GM12878 (cell line): ENCODE data around the gene TGDS. TPM values are rescaled to one million over a fixed set of nuclear protein-coding genes. Genes with fewer than 3 reads are reported as not detected.
A peak's percentile ranks its signal among the peaks of the same experiment; 100 is the strongest.

Source experiments
- ATAC-seq: fragments of 200-7000 bp; cut with Tn5 transposase; 3 replicates; pipeline ENCODE4 v1.9.1; 2020; ENCODE audit warnings: mild to moderate bottlenecking, moderate library complexity
- Bru-seq: library from RNA; stranded (reverse); fragments of 400-500 nt; gene quantifications from one replicate; lab custom pipeline; 2021; lab: Mats Ljungman, UMichigan
- BruChase-seq, 2 experiments: library from RNA; stranded (reverse); fragments of 400-500 nt; gene quantifications; one replicate each; lab custom pipeline; 2021; lab: Mats Ljungman, UMichigan
- BruUV-seq: library from RNA; stranded (reverse); fragments of 400-500 nt; replicated peaks from 2 replicates; lab custom pipeline; 2021; lab: Mats Ljungman, UMichigan
- CTCF ChIA-PET: fragments of 300-600 bp; sonication (Branson Sonifier 250); formaldehyde crosslinking; extraction: SDS; loops from one replicate; lab custom pipeline; 2021; ENCODE audit warnings: inconsistent platforms; lab: Yijun Ruan, JAX
- POLR2A ChIA-PET: fragments of 350-600 bp; formaldehyde crosslinking; extraction: SDS; loops from one replicate; lab custom pipeline; 2021; ENCODE audit warnings: inconsistent platforms; lab: Charles Lee
- RAD21 ChIA-PET: fragments of 300-600 bp; sonication (Branson Sonifier 250); formaldehyde crosslinking; loops from one replicate; lab custom pipeline; 2023; ENCODE audit warnings: antibody characterized with exemption; ENCODE audit not compliant: unreplicated experiment; lab: Charles Lee
- SMC1A ChIA-PET: fragments of 300-600 bp; sonication (Branson Sonifier 250); formaldehyde crosslinking; loops from one replicate; lab custom pipeline; 2023; ENCODE audit not compliant: unreplicated experiment, uncharacterized antibody; lab: Charles Lee
- DNase-seq: peaks from one replicate; pipeline ENCODE4 v3.0.0-alpha.2; 2011; ENCODE audit warnings: low read depth, low spot score
- FAIRE-seq: peaks from 3 replicates; lab custom pipeline; 2011; peaks lifted over from hg19 to GRCh38; lab: Jason Lieb, UNC
- H2AFZ ChIP-seq: 2 replicates; pipeline ENCODE4 v1.6.0; 2011; ENCODE audit warnings: low read depth, low read length, control low read depth; ENCODE audit not compliant: control insufficient read depth
- H3K27ac ChIP-seq: 2 replicates; pipeline ENCODE4 v1.5.1; 2011; ENCODE audit warnings: control low read depth; ENCODE audit not compliant: control insufficient read depth, insufficient read depth
- H3K27me3 ChIP-seq, 2 experiments: replicated peaks in 1 of 2; 2 replicates each; pipeline versions ENCODE4 v1.6.0 to v1.6.1; 2011; ENCODE audit warnings: low read length in 1 of 2; ENCODE audit not compliant: control insufficient read depth in 2 of 2, insufficient read depth in 2 of 2
- H3K36me3 ChIP-seq, 2 experiments: 2 replicates each; pipeline ENCODE4 v1.5.1; 2011; ENCODE audit warnings: low read length in 1 of 2; ENCODE audit not compliant: control insufficient read depth in 2 of 2, insufficient read depth in 2 of 2
- H3K4me1 ChIP-seq: 2 replicates; pipeline ENCODE4 v1.6.1; 2011; ENCODE audit warnings: mild to moderate bottlenecking, low read length, moderate library complexity, mixed read lengths; ENCODE audit not compliant: control insufficient read depth, insufficient read depth
- H3K4me2 ChIP-seq: 2 replicates; pipeline ENCODE4 v1.6.0; 2011; ENCODE audit warnings: control low read depth; ENCODE audit not compliant: control insufficient read depth, insufficient read depth
- H3K4me3 ChIP-seq: fragments of 200-600 bp; sonication (generic); 2 replicates; pipeline ENCODE4 v1.5.1; 2016
- H3K79me2 ChIP-seq: 2 replicates; pipeline ENCODE4 v1.6.0; 2011; ENCODE audit warnings: low read length; ENCODE audit not compliant: control insufficient read depth, insufficient read depth
- H3K9ac ChIP-seq: 2 replicates; pipeline ENCODE4 v1.8.0; 2011; ENCODE audit warnings: low read length, control low read depth, mixed read lengths; ENCODE audit not compliant: control insufficient read depth, insufficient read depth
- H3K9me3 ChIP-seq: replicated peaks from 3 replicates; pipeline ENCODE4 v1.5.1; 2011; ENCODE audit warnings: mild to moderate bottlenecking, low read length; ENCODE audit not compliant: control insufficient read depth, insufficient read depth
- H4K20me1 ChIP-seq: 2 replicates; pipeline ENCODE4 v1.6.0; 2011; ENCODE audit not compliant: control insufficient read depth, insufficient read depth
- FOXK2 ChIP-seq: fragments of 450-650 bp; IDR thresholded peaks from 2 replicates; pipeline ENCODE4 v1.6.1; 2017; ENCODE audit warnings: mild to moderate bottlenecking, moderate library complexity
- IKZF1 ChIP-seq: fragments of 450-650 bp; conservative IDR thresholded peaks from 2 replicates; pipeline ENCODE4 v1.6.1; 2017; ENCODE audit warnings: antibody characterized with exemption, mild to moderate bottlenecking
- KLF5 ChIP-seq: fragments of 450-650 bp; IDR thresholded peaks from 2 replicates; pipeline ENCODE4 v1.6.1; 2014; ENCODE audit warnings: mild to moderate bottlenecking; ENCODE audit not compliant: partially characterized antibody
- NR2F1 ChIP-seq: fragments of 450-650 bp; conservative IDR thresholded peaks from 2 replicates; pipeline ENCODE4 v1.6.1; 2017; ENCODE audit warnings: mild to moderate bottlenecking
- PAX5 ChIP-seq: IDR thresholded peaks from 2 replicates; pipeline ENCODE4 v1.6.1; 2011; ENCODE audit warnings: low read depth, low read length, borderline replicate concordance
- WGBS: methylation state at CpG from one replicate; pipeline ENCODE4 v1.1.6; 2016; ENCODE audit warnings: low lambda C conversion rate; ENCODE audit not compliant: insufficient replicate concordance, insufficient coverage; ENCODE audit errors: missing lambda C conversion rate; 5-methylcytosine and 5-hydroxymethylcytosine counted together
- in situ Hi-C: fragments of 300-500 bp; cut with MboI; formaldehyde crosslinking; loops from 9 replicates; pipeline ENCODE4 v1.14.3; 2018; ENCODE audit warnings: mixed read lengths
- intact Hi-C: fragments of 100-400 bp; cut with micrococcal nuclease; formaldehyde crosslinking; loops from one replicate; pipeline ENCODE4 v1.14.2; 2022; ENCODE audit not compliant: unreplicated experiment
- long read RNA-seq, 2 experiments: library from polyadenylated mRNA; unstranded; transcript quantifications; one replicate each; pipeline ENCODE4 v2.0.0, GENCODE V29; 2019 to 2020
- polyA minus RNA-seq, 3 experiments: library from RNA; depleted of rRNA, polyadenylated mRNA; stranded (reverse); fragments of >200 nt; gene quantifications; 2 replicates each; pipeline ENCODE4 v1.2.3, GENCODE V29; 2011
- polyA plus RNA-seq, 11 experiments: library from polyadenylated mRNA; depleted of rRNA in 4 of 11; unstranded in 6 of 11; stranded (reverse) in 5 of 11; fragments of >200 nt; fragmentation: Nextera tagmentation in 4 of 11; fragmentation: Illumina TruSeq in 1 of 11; extraction: Ambion mirVana in 4 of 11; extraction: Trizol in 1 of 11; gene quantifications; 1 replicate in 1 of 11; 2 replicates in 10 of 11; pipeline versions ENCODE4 v1.2.1 to v1.2.3, GENCODE V29; 2011 to 2016; ENCODE audit warnings: inconsistent platforms in 2 of 11, missing spikeins in 2 of 11, low read depth in 1 of 11
- total RNA-seq, 4 experiments: library from RNA; depleted of rRNA in 3 of 4; stranded (reverse); fragments of >200 nt in 3 of 4; fragmentation: Illumina TruSeq in 1 of 4; extraction: Trizol in 1 of 4; gene quantifications; 2 replicates each; pipeline versions ENCODE4 v1.2.1 to v1.2.3, GENCODE V29; 2013 to 2021
- TF ChIP-seq, protein P1 (sequence below): fragments of 450-650 bp; IDR thresholded peaks from 2 replicates; pipeline ENCODE4 v1.6.1; 2016; ENCODE audit warnings: mild to moderate bottlenecking, moderate library complexity, borderline replicate concordance
- TF ChIP-seq, protein P2 (sequence below): fragments of 450-650 bp; IDR thresholded peaks from 2 replicates; pipeline ENCODE4 v1.6.1; 2017; ENCODE audit warnings: low read depth, mild to moderate bottlenecking, moderate library complexity
- TF ChIP-seq, protein P3 (sequence below): fragments of 450-650 bp; IDR thresholded peaks from 2 replicates; pipeline ENCODE4 v1.6.1; 2014; ENCODE audit warnings: mild to moderate bottlenecking

The TGDS gene, protein sequence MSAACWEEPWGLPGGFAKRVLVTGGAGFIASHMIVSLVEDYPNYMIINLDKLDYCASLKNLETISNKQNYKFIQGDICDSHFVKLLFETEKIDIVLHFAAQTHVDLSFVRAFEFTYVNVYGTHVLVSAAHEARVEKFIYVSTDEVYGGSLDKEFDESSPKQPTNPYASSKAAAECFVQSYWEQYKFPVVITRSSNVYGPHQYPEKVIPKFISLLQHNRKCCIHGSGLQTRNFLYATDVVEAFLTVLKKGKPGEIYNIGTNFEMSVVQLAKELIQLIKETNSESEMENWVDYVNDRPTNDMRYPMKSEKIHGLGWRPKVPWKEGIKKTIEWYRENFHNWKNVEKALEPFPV
- 43.5 and 45.4 TPM in 2 replicates for total RNA-seq (2013; cell fraction: nucleolus; rRNA removed)
- total RNA-seq (2014; rRNA removed) = 16.2 and 19.1 TPM in 2 replicates
- total RNA-seq (2014; rRNA removed; fragmentation: Illumina TruSeq; extraction: Trizol) = 21.0 and 21.2 TPM in 2 replicates
- total RNA-seq (2021) = 11.2 and 13.1 TPM in 2 replicates
- 4.6 TPM for polyA plus RNA-seq (2011; ENCODE audit: low read depth)
- 44.3 and 68.5 TPM in 2 replicates for polyA plus RNA-seq (2011; rRNA removed)
- 14.3 and 19.8 TPM in 2 replicates for polyA plus RNA-seq (2011; cell fraction: cytosol; rRNA removed)
- 25.7 and 29.7 TPM in 2 replicates for polyA plus RNA-seq (2011; cell fraction: nucleus; rRNA removed)
- polyA plus RNA-seq (2012) = 9.5 and 15.3 TPM in 2 replicates
- 24.3 and 26.0 TPM in 2 replicates for polyA plus RNA-seq (2014; fragmentation: Illumina TruSeq; extraction: Trizol)
- polyA plus RNA-seq (2014; fragmentation: Nextera tagmentation; extraction: Ambion mirVana) = 10 to 100 TPM; 28.1 to 42.7 TPM
- 12.5 and 16.5 TPM in 2 replicates for polyA plus RNA-seq (2014; rRNA removed)
- polyA plus RNA-seq (2016; fragmentation: Nextera tagmentation; extraction: Ambion mirVana) = 10 to 100 TPM; 23.4 to 24.9 TPM
- polyA minus RNA-seq (2011; rRNA and poly(A)+ RNA removed) = 16.4 and 29.3 TPM in 2 replicates
- 5.7 and 6.3 TPM in 2 replicates for polyA minus RNA-seq (2011; cell fraction: cytosol; rRNA and poly(A)+ RNA removed)
- polyA minus RNA-seq (2011; cell fraction: nucleus; rRNA and poly(A)+ RNA removed) = 24.1 and 25.1 TPM in 2 replicates
- percentile 89 among the genes with signal in this experiment for Bru-seq, nascent RNA
- percentile 75 among the genes with signal in this experiment for BruChase-seq, experiment 1, labeled RNA remaining after a 6-hour chase
- BruChase-seq, experiment 2, labeled RNA remaining after a 2-hour chase = percentile 85 among the genes with signal in this experiment
- long read RNA-seq, experiment 1, transcript TGDS-201 (12 exons, 1,905 nt) = major isoform, 6 of 16 reads
- long read RNA-seq, experiment 1, partial matches to known transcripts = 6 of 16 reads
- long read RNA-seq, experiment 1, other reads (novel, unspliced or antisense) = 4 of 16 reads
- long read RNA-seq, experiment 2, transcript TGDS-201 (12 exons, 1,905 nt) = major isoform, 112 of 204 reads
- long read RNA-seq, experiment 2, partial matches to known transcripts = 54 of 204 reads
- long read RNA-seq, experiment 2, other reads (novel, unspliced or antisense) = 38 of 204 reads

DNA sequence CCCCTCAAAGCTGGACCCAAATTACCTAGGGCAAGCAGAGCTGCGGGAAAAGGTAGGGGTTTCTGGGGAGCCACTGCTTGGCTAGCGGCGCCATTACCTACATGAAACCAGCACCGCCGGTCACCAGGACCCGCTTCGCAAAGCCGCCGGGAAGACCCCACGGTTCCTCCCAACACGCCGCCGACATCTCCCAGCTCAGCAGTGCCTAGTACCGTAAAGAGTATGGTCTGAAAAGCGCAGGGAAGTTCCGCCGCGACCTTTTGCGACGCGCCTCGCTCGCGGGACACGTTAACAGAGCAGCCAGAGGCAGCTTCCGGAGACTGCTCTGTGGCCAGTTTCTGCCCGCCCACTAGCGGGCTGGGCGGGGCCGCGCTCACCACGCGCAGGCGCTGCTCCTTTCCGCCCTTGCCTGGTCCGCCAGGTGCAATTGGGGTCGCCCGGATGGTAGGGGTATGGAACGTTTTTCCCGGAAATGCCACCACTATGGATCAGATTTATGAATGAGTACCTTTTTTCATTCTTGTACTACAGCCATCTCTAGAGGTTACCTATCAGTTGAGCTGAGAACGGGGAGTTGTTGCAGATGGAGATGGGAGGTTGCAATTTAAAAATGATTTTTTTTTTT is at the start of gene TGDS:
Gene TGDS, minus strand, starts transcription at position 203 of the 625 bp plus-strand sequence. Its CDS starts 16 bp downstream, at position 187.
- FAIRE-seq = no peak
- TF ChIP-seq, protein P1, sequence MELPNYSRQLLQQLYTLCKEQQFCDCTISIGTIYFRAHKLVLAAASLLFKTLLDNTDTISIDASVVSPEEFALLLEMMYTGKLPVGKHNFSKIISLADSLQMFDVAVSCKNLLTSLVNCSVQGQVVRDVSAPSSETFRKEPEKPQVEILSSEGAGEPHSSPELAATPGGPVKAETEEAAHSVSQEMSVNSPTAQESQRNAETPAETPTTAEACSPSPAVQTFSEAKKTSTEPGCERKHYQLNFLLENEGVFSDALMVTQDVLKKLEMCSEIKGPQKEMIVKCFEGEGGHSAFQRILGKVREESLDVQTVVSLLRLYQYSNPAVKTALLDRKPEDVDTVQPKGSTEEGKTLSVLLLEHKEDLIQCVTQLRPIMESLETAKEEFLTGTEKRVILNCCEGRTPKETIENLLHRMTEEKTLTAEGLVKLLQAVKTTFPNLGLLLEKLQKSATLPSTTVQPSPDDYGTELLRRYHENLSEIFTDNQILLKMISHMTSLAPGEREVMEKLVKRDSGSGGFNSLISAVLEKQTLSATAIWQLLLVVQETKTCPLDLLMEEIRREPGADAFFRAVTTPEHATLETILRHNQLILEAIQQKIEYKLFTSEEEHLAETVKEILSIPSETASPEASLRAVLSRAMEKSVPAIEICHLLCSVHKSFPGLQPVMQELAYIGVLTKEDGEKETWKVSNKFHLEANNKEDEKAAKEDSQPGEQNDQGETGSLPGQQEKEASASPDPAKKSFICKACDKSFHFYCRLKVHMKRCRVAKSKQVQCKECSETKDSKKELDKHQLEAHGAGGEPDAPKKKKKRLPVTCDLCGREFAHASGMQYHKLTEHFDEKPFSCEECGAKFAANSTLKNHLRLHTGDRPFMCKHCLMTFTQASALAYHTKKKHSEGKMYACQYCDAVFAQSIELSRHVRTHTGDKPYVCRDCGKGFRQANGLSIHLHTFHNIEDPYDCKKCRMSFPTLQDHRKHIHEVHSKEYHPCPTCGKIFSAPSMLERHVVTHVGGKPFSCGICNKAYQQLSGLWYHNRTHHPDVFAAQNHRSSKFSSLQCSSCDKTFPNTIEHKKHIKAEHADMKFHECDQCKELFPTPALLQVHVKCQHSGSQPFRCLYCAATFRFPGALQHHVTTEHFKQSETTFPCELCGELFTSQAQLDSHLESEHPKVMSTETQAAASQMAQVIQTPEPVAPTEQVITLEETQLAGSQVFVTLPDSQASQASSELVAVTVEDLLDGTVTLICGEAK = peak; percentile 46; the same call in 1 of the 2 replicates
- peak; percentile 39; the same call in 1 of the 2 replicates for TF ChIP-seq PAX5
- peak; percentile 52 for TF ChIP-seq IKZF1
- TF ChIP-seq, protein P2, sequence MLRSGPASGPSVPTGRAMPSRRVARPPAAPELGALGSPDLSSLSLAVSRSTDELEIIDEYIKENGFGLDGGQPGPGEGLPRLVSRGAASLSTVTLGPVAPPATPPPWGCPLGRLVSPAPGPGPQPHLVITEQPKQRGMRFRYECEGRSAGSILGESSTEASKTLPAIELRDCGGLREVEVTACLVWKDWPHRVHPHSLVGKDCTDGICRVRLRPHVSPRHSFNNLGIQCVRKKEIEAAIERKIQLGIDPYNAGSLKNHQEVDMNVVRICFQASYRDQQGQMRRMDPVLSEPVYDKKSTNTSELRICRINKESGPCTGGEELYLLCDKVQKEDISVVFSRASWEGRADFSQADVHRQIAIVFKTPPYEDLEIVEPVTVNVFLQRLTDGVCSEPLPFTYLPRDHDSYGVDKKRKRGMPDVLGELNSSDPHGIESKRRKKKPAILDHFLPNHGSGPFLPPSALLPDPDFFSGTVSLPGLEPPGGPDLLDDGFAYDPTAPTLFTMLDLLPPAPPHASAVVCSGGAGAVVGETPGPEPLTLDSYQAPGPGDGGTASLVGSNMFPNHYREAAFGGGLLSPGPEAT = peak; percentile 29; the same call in 1 of the 2 replicates
- TF ChIP-seq KLF5 = no peak
- TF ChIP-seq FOXK2 = no peak
- TF ChIP-seq, protein P3, sequence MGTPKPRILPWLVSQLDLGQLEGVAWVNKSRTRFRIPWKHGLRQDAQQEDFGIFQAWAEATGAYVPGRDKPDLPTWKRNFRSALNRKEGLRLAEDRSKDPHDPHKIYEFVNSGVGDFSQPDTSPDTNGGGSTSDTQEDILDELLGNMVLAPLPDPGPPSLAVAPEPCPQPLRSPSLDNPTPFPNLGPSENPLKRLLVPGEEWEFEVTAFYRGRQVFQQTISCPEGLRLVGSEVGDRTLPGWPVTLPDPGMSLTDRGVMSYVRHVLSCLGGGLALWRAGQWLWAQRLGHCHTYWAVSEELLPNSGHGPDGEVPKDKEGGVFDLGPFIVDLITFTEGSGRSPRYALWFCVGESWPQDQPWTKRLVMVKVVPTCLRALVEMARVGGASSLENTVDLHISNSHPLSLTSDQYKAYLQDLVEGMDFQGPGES = no peak
- TF ChIP-seq NR2F1 = 0 out of 2 replicates have a peak, but pooled peaks have one; percentile 24

More for the DNA sequence above, at the start of gene TGDS:
- Histone ChIP-seq H3K4me3 (peak within 1 kb of the TSS; percentile 74), H3K9ac (peak within 1 kb of the TSS; percentile 92), H3K27ac (peak within 1 kb of the TSS; percentile 91), H3K9me3 (peaks cover 2% of the 10 kb centered on the region; the same call in 1 of the 3 replicates), H4K20me1 (no peaks in the 10 kb centered on the region), H3K36me3 (0 out of 4 replicates have a peak, but pooled peaks cover 0 to 2% of the 10 kb centered on the region in 2 experiments), H3K27me3 (no peaks in the 10 kb centered on the region), H2AFZ (peak within 1 kb of the TSS; percentile 84), H3K79me2 (peaks cover 36% of the 10 kb centered on the region), H3K4me2 (peak within 1 kb of the TSS; percentile 96), H3K4me1 (peaks cover 3% of the 10 kb centered on the region; the same call in 1 of the 2 replicates)
- ChIA-PET POLR2A (interaction anchor here (0.7 to 2.3 kb wide), 6 partner anchors 8 to 46 kb away, joined by 3 to 22 read pairs (median 6); no protein-coding TSS in a partner anchor), CTCF (interaction anchor here (0.7 to 2.5 kb wide), 4 partner anchors 9 to 160 kb away, joined by 5 to 16 read pairs (median 8); no protein-coding TSS in a partner anchor), SMC1A (interaction anchor here (0.9 to 2.0 kb wide), 7 partner anchors 10 to 808 kb away, joined by 3 to 11 read pairs (median 3); no protein-coding TSS in a partner anchor), RAD21 (interaction anchor here (1.1 to 2.4 kb wide), 3 partner anchors 19 to 46 kb away, joined by 3 to 10 read pairs (median 10); no protein-coding TSS in a partner anchor)
- in situ Hi-C loops = no loop called here
- intact Hi-C loops = loop anchor here (1.0 kb wide), 1 partner anchor 47 kb away; no protein-coding TSS in a partner anchor
- BruUV-seq = no TSS peak
- ATAC-seq (peak; percentile 96), DNase-seq (peak; percentile 79)
- WGBS = 1% methylated on average over 41 of the region's 41 CpGs
